GM23338 (cell line): ENCODE results near the gene TIMM22. TPM values are rescaled to one million over a fixed set of nuclear protein-coding genes. Genes with fewer than 3 reads are reported as not detected.
"Not testable (repeated sequence)": the region's sequence is repeated elsewhere in the genome, so short reads cannot be mapped to it uniquely, and the experiment has no call there.

Source experiments
- ATAC-seq: fragments of 200-7000 bp; cut with Tn5 transposase; 3 replicates; pipeline ENCODE4 v1.9.1; 2020
- DNase-seq: peaks from one replicate; pipeline ENCODE4 v3.0.0-alpha.2; 2015; ENCODE audit warnings: low spot score
- H2AFZ ChIP-seq: fragments of 200-600 bp; sonication (generic); 2 replicates; pipeline ENCODE4 v1.8.0; 2016; ENCODE audit warnings: antibody characterized with exemption, mild to moderate bottlenecking, moderate library complexity
- H3F3A ChIP-seq: fragments of 200-600 bp; sonication (generic); replicated peaks from 2 replicates; pipeline ENCODE4 v1.8.0; 2017; ENCODE audit warnings: antibody characterized with exemption, mixed run types, low read depth
- H3K27ac ChIP-seq: fragments of 200-600 bp; sonication (generic); 2 replicates; pipeline ENCODE4 v1.6.1; 2016; ENCODE audit warnings: low read depth
- H3K27me3 ChIP-seq: fragments of 200-600 bp; sonication (generic); 2 replicates; pipeline ENCODE4 v1.8.0; 2016; ENCODE audit warnings: mild to moderate bottlenecking, mixed run types, moderate library complexity; ENCODE audit not compliant: insufficient read depth
- H3K36me3 ChIP-seq: fragments of 200-600 bp; sonication (generic); 2 replicates; pipeline ENCODE4 v1.8.0; 2016; ENCODE audit warnings: mild to moderate bottlenecking; ENCODE audit not compliant: insufficient read depth
- H3K4me1 ChIP-seq: fragments of 200-600 bp; sonication (generic); 2 replicates; pipeline ENCODE4 v1.8.0; 2016; ENCODE audit warnings: mild to moderate bottlenecking, moderate library complexity; ENCODE audit not compliant: insufficient read depth
- H3K4me2 ChIP-seq: fragments of 200-600 bp; sonication (generic); 2 replicates; pipeline ENCODE4 v1.7.1; 2017; ENCODE audit warnings: mixed run types
- H3K4me3 ChIP-seq: fragments of 200-600 bp; sonication (generic); 2 replicates; pipeline ENCODE4 v1.6.1; 2016; ENCODE audit warnings: mixed run types
- H3K79me2 ChIP-seq: fragments of 200-600 bp; sonication (generic); replicated peaks from 2 replicates; pipeline ENCODE4 v1.8.0; 2017; ENCODE audit warnings: mild to moderate bottlenecking; ENCODE audit not compliant: insufficient read depth
- H3K9me2 ChIP-seq: fragments of 200-600 bp; sonication (generic); 2 replicates; pipeline ENCODE4 v1.8.0; 2017; ENCODE audit not compliant: insufficient read depth
- H4K20me1 ChIP-seq: fragments of 200-600 bp; sonication (generic); replicated peaks from 2 replicates; pipeline ENCODE4 v1.8.0; 2017; ENCODE audit warnings: mild to moderate bottlenecking; ENCODE audit not compliant: insufficient read depth
- H3K27ac Mint-ChIP-seq: 2 replicates; pipeline ENCODE4 v1.8.0; 2020; ENCODE audit warnings: inconsistent platforms, mild to moderate bottlenecking, moderate library complexity, mixed read lengths
- H3K27me3 Mint-ChIP-seq: 3 replicates; pipeline ENCODE4 v1.8.0; 2022; ENCODE audit warnings: low read depth, mild to moderate bottlenecking, moderate library complexity, mixed read lengths, inconsistent platforms; ENCODE audit not compliant: insufficient read depth, poor library complexity
- H3K36me3 Mint-ChIP-seq: 3 replicates; pipeline ENCODE4 v1.8.0; 2021; ENCODE audit warnings: low read depth, mild to moderate bottlenecking, inconsistent platforms, moderate library complexity, mixed read lengths
- H3K4me1 Mint-ChIP-seq: 3 replicates; pipeline ENCODE4 v1.8.0; 2020; ENCODE audit warnings: mild to moderate bottlenecking, inconsistent platforms, mixed read lengths
- H3K4me3 Mint-ChIP-seq: 3 replicates; pipeline ENCODE4 v1.8.0; 2021; ENCODE audit warnings: moderate library complexity, mild to moderate bottlenecking, inconsistent platforms, mixed read lengths
- H3K9me3 Mint-ChIP-seq: 3 replicates; pipeline ENCODE4 v1.8.0; 2020; ENCODE audit warnings: moderate library complexity, mild to moderate bottlenecking, inconsistent platforms, mixed read lengths
- CTCF ChIP-seq, 2 experiments: fragments of 200-600 bp in 1 of 2; sonication (generic) in 1 of 2; conservative IDR thresholded peaks; 2 replicates each; pipeline versions ENCODE4 v1.5.1 to v1.6.1; 2016 to 2017; ENCODE audit warnings: antibody characterized with exemption in 2 of 2, low read depth in 2 of 2, mild to moderate bottlenecking in 2 of 2, moderate library complexity in 1 of 2
- ETS1 ChIP-seq: IDR thresholded peaks from 2 replicates; pipeline ENCODE4 v1.6.1; 2016; ENCODE audit warnings: antibody characterized with exemption
- EZH2phosphoT487 ChIP-seq: fragments of 200-600 bp; sonication (generic); IDR thresholded peaks from one replicate; pipeline ENCODE4 v1.8.1; 2018; ENCODE audit warnings: antibody characterized with exemption; ENCODE audit not compliant: unreplicated experiment
- STAT1 ChIP-seq: IDR thresholded peaks from one replicate; pipeline ENCODE4 v1.6.1; 2016; ENCODE audit warnings: antibody characterized with exemption; ENCODE audit not compliant: unreplicated experiment
- ZNF114 ChIP-seq: fragments of 250-450 bp; sonication (Bioruptor Pico); IDR thresholded peaks from 2 replicates; pipeline ENCODE4 v1.5.0; 2020; ENCODE audit warnings: mild to moderate bottlenecking, moderate library complexity
- ZNF462 ChIP-seq: fragments of 250-450 bp; sonication (Bioruptor Pico); IDR thresholded peaks from 2 replicates; pipeline ENCODE4 v1.5.0; 2020; ENCODE audit warnings: mild to moderate bottlenecking, moderate library complexity
- polyA plus RNA-seq: library from polyadenylated mRNA; unstranded; fragments of >200 nt; fragmentation: Nextera tagmentation; extraction: Ambion mirVana; gene quantifications from 2 replicates; pipeline ENCODE4 v1.2.1, GENCODE V29; 2016
- total RNA-seq: library from RNA; depleted of rRNA; stranded (reverse); fragments of >200 nt; shearing (Covaris generic); gene quantifications from 2 replicates; pipeline ENCODE4 v1.2.3, GENCODE V29; 2014

Gene TIMM22
- total and polyA plus RNA-seq, 2 experiments from 2014 or later = 21.9 to 24.4 TPM

- DNase-seq, H3K4me3 ChIP-seq, H3K27me3 Mint-ChIP-seq, H3F3A ChIP-seq, H3K27ac ChIP-seq, H3K79me2 ChIP-seq, H3K4me2 ChIP-seq, H3K4me3 Mint-ChIP-seq, H3K27ac Mint-ChIP-seq, H3K9me3 Mint-ChIP-seq, ATAC-seq, H3K4me1 ChIP-seq, H3K27me3 ChIP-seq, H3K9me2 ChIP-seq, H3K36me3 Mint-ChIP-seq, H4K20me1 ChIP-seq, H2AFZ ChIP-seq, H3K36me3 ChIP-seq, H3K4me1 Mint-ChIP-seq: not testable (repeated sequence)
Measured at GRCh38 chr17:1048516-1049115, 51.7 kb downstream of the TIMM22 start.

- Histone ChIP-seq H2AFZ (no peak overlapping the region), H3F3A (no peaks in the 10 kb centered on the region; the same call in 1 of the 2 replicates), H3K27ac (no peak overlapping the region), H3K27me3 (no peaks in the 10 kb centered on the region), H3K4me3 (no peak overlapping the region), H3K4me2 (no peak overlapping the region), H3K79me2 (no peaks in the 10 kb centered on the region), H3K36me3 (no peaks in the 10 kb centered on the region), H3K4me1 (no peaks in the 10 kb centered on the region), H3K9me2 (no peaks in the 10 kb centered on the region), H4K20me1 (no peaks in the 10 kb centered on the region)
- no peak for DNase-seq
- H3K4me1 Mint-ChIP-seq = peaks cover 2% of the 10 kb centered on the region; the same call in 1 of the 3 replicates
- TF ChIP-seq EZH2phosphoT487 (no peak), ETS1 (no peak), ZNF114 (CRISPR knock-in tag) (no peak), CTCF (conservative IDR thresholded peaks at IDR 0.05; ENCODE audit: low read depth in 2 of 2) (no peak), STAT1 (no peak), ZNF462 (CRISPR knock-in tag) (no peak)
- H3K36me3 Mint-ChIP-seq = no peaks in the 10 kb centered on the region; the same call in 2 of the 3 replicates
- H3K9me3 Mint-ChIP-seq = no peaks in the 10 kb centered on the region
- no peak overlapping the region for H3K4me3 Mint-ChIP-seq
- H3K27me3 Mint-ChIP-seq = peaks cover 7% of the 10 kb centered on the region
- ATAC-seq = no peak
- H3K27ac Mint-ChIP-seq = no peak overlapping the region
Measured at GRCh38 chr17:1049446-1050225, 52.7 kb downstream of the TIMM22 start.
